ENCODE measurements around the gene CKB. TPM values are rescaled to one million over a fixed set of nuclear protein-coding genes. Genes with fewer than 3 reads are reported as not detected.
A peak's percentile ranks its signal among the peaks of the same experiment; 100 is the strongest.

Gene CKB
- total RNA-seq, 2 donors from 2014 or later: 602 to 920 TPM

DNA sequence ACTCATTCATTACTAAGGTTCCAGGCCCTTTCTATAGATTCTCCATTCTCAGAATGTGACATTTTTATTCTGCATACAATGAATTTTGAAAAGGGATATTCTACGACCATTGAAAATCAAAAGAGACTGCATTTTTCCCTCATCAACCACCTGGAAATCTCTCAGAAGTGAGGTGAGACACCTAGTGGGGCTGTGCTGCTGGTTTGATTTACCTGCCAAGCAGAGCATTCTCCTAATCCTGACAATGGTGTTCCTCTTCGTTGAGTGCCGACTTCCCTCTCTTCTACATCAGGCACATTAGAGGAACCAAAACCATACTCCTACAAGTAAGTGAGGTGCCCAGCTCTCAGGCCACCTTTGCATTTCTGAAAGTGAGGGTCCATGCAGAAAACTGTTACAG, 14.9 kb downstream of the CKB start:
- Mint-ChIP-seq H3K36me3 (ENCODE audit: low read depth) (peaks cover 76% of the 10 kb centered on the region), H3K9me3 (no peaks in the 10 kb centered on the region), H3K4me3 (no peak overlapping the region), H3K4me1 (no peaks in the 10 kb centered on the region), H3K27ac (peak overlapping the region; percentile 0), H3K27me3 (ENCODE audit: insufficient read depth) (no peaks in the 10 kb centered on the region)
- TF ChIP-seq, protein P1, sequence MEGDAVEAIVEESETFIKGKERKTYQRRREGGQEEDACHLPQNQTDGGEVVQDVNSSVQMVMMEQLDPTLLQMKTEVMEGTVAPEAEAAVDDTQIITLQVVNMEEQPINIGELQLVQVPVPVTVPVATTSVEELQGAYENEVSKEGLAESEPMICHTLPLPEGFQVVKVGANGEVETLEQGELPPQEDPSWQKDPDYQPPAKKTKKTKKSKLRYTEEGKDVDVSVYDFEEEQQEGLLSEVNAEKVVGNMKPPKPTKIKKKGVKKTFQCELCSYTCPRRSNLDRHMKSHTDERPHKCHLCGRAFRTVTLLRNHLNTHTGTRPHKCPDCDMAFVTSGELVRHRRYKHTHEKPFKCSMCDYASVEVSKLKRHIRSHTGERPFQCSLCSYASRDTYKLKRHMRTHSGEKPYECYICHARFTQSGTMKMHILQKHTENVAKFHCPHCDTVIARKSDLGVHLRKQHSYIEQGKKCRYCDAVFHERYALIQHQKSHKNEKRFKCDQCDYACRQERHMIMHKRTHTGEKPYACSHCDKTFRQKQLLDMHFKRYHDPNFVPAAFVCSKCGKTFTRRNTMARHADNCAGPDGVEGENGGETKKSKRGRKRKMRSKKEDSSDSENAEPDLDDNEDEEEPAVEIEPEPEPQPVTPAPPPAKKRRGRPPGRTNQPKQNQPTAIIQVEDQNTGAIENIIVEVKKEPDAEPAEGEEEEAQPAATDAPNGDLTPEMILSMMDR (conservative IDR thresholded peaks at IDR 0.05): peak; percentile 34
- no peak overlapping the region for H3K4me3 ChIP-seq (ENCODE audit: low read length)
- WGBS, 2 experiments (ENCODE audit: insufficient coverage in 1 of 2, insufficient read length in 1 of 2): 90% methylated on average over 3 of the region's 3 CpGs; no CpG with 5 or more reads in 1 of the 2 experiments
- no peaks in the 10 kb centered on the region for H3K27me3 ChIP-seq (ENCODE audit: control insufficient read depth, insufficient read depth, low read length, poor library complexity, severe bottlenecking)
- no peaks in the 10 kb centered on the region for H3K4me1 ChIP-seq (ENCODE audit: control insufficient read depth, insufficient read depth, low read length)
- H3K27ac ChIP-seq (ENCODE audit: low read depth, low read length): no peak overlapping the region
- no peak overlapping the region for H3K9ac ChIP-seq (ENCODE audit: extremely low read depth, low read length, poor library complexity, severe bottlenecking)
- DNase-seq: peak; percentile 32
- H3K9me3 ChIP-seq (ENCODE audit: control insufficient read depth, low read length): no peaks in the 10 kb centered on the region
- peaks cover 61% of the 10 kb centered on the region for H3K36me3 ChIP-seq (ENCODE audit: control insufficient read depth, insufficient read depth, low read length)

DNA sequence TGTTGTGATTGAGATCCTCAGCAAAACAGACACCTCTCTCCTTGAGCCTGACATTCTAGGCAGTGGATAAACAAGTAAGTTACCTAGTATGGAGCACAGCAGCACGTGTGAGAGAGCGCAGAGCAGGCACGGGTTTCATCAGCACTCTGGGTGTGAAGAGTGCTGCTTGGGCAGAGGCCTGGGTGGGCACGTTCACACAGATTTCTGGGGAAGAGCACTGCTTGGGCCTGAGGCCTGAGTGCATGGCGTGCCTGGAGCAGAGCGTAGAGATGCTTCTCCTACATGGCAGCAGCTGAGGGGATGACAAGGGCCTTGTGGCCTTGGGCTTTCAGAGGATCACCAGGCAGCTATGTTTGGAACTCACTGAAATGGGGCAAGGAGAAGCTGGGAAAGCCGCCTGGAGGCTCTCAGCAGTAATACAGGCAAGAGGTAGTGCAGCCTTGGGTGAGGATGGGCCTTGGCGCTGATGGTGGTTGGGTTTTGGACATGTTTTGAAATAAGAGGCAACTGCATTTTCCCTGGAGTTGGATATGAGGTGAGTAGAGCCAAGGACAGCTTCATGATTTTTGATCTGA, 17.6 kb downstream of the CKB start:
- Histone ChIP-seq H3K27ac (ENCODE audit: low read depth, low read length) (no peak overlapping the region), H3K9ac (ENCODE audit: extremely low read depth, low read length, poor library complexity, severe bottlenecking) (no peak overlapping the region), H3K36me3 (ENCODE audit: control insufficient read depth, insufficient read depth, low read length) (peaks cover 64% of the 10 kb centered on the region), H3K4me3 (ENCODE audit: low read length) (no peak overlapping the region), H3K4me1 (ENCODE audit: control insufficient read depth, insufficient read depth, low read length) (no peaks in the 10 kb centered on the region), H3K27me3 (ENCODE audit: control insufficient read depth, insufficient read depth, low read length, poor library complexity, severe bottlenecking) (no peaks in the 10 kb centered on the region), H3K9me3 (ENCODE audit: control insufficient read depth, low read length) (no peaks in the 10 kb centered on the region)
- peaks cover 74% of the 10 kb centered on the region for H3K36me3 Mint-ChIP-seq (ENCODE audit: low read depth)
- peak; percentile 69 for DNase-seq
- H3K4me1 Mint-ChIP-seq: peaks cover 2% of the 10 kb centered on the region
- 80 to 81% methylated on average over 6 to 8 of the region's 8 CpGs for WGBS, 2 experiments (ENCODE audit: insufficient coverage in 1 of 2, insufficient read length in 1 of 2)
- TF ChIP-seq, protein P1 (conservative IDR thresholded peaks at IDR 0.05): peak; percentile 58
- H3K27ac Mint-ChIP-seq: peak overlapping the region; percentile 18
- no peak overlapping the region for H3K4me3 Mint-ChIP-seq
- no peaks in the 10 kb centered on the region for H3K27me3 Mint-ChIP-seq (ENCODE audit: insufficient read depth)
- H3K9me3 Mint-ChIP-seq: no peaks in the 10 kb centered on the region

DNA sequence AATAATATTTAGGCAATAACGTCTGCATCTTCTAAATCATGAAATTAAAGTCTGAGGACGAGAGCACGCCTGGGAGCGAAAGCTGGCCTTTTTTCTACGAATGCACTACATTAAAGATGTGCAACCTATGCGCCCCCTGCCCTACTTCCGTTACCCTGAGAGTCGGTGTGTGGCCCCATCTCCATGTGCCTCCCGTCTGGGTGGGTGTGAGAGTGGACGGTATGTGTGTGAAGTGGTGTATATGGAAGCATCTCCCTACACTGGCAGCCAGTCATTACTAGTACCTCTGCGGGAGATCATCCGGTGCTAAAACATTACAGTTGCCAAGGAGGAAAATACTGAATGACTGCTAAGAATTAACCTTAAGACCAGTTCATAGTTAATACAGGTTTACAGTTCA, 19.3 kb downstream of the CKB start:
- no peak overlapping the region for H3K9ac ChIP-seq (ENCODE audit: extremely low read depth, low read length, poor library complexity, severe bottlenecking)
- Mint-ChIP-seq H3K27ac (no peak overlapping the region), H3K27me3 (ENCODE audit: insufficient read depth) (no peaks in the 10 kb centered on the region), H3K9me3 (no peaks in the 10 kb centered on the region), H3K4me1 (peaks cover 2% of the 10 kb centered on the region), H3K4me3 (no peak overlapping the region), H3K36me3 (ENCODE audit: low read depth) (peaks cover 60% of the 10 kb centered on the region)
- WGBS, 2 experiments (ENCODE audit: insufficient coverage in 1 of 2, insufficient read length in 1 of 2): 98% methylated on average over 6 to 12 of the region's 12 CpGs
- no peaks in the 10 kb centered on the region for H3K9me3 ChIP-seq (ENCODE audit: control insufficient read depth, low read length)
- TF ChIP-seq, protein P1 (conservative IDR thresholded peaks at IDR 0.05): no peak
- no peak overlapping the region for H3K27ac ChIP-seq (ENCODE audit: low read depth, low read length)
- DNase-seq: peak; percentile 24
- no peaks in the 10 kb centered on the region for H3K27me3 ChIP-seq (ENCODE audit: control insufficient read depth, insufficient read depth, low read length, poor library complexity, severe bottlenecking)
- no peaks in the 10 kb centered on the region for H3K4me1 ChIP-seq (ENCODE audit: control insufficient read depth, insufficient read depth, low read length)
- peaks cover 59% of the 10 kb centered on the region for H3K36me3 ChIP-seq (ENCODE audit: control insufficient read depth, insufficient read depth, low read length)
- H3K4me3 ChIP-seq (ENCODE audit: low read length): no peak overlapping the region

All from endodermal cell (in vitro differentiated cells).